Osteocyte (in vitro differentiated cells): Measurements from ENCODE around the gene SLC35C1. TPM values are rescaled to one million over a fixed set of nuclear protein-coding genes. Genes with fewer than 3 reads are reported as not detected.

Source experiments
- DNase-seq: peaks from one replicate; pipeline ENCODE4 v3.0.0; 2021; ENCODE audit warnings: mixed read lengths; ENCODE audit not compliant: unreplicated experiment; ENCODE audit errors: extremely low spot score
- H3K27ac Mint-ChIP-seq: one replicate; pipeline ENCODE4 v1.8.0; 2021; ENCODE audit warnings: mild to moderate bottlenecking, mixed read lengths; ENCODE audit not compliant: unreplicated experiment
- H3K27me3 Mint-ChIP-seq: one replicate; pipeline ENCODE4 v1.8.0; 2021; ENCODE audit warnings: mixed read lengths; ENCODE audit not compliant: unreplicated experiment
- H3K36me3 Mint-ChIP-seq: one replicate; pipeline ENCODE4 v1.8.0; 2021; ENCODE audit warnings: mixed read lengths; ENCODE audit not compliant: unreplicated experiment
- H3K4me1 Mint-ChIP-seq: one replicate; pipeline ENCODE4 v1.8.0; 2021; ENCODE audit warnings: mixed read lengths; ENCODE audit not compliant: unreplicated experiment
- H3K4me3 Mint-ChIP-seq: one replicate; pipeline ENCODE4 v1.8.0; 2021; ENCODE audit warnings: mild to moderate bottlenecking, moderate library complexity, mixed read lengths; ENCODE audit not compliant: unreplicated experiment
- H3K9me3 Mint-ChIP-seq: one replicate; pipeline ENCODE4 v1.8.0; 2021; ENCODE audit warnings: mixed read lengths; ENCODE audit not compliant: unreplicated experiment
- CTCF ChIP-seq: fragments of 200-600 bp; sonication (generic); IDR thresholded peaks from 2 replicates; pipeline ENCODE4 v1.5.0; 2021; ENCODE audit warnings: antibody characterized with exemption, mild to moderate bottlenecking, moderate library complexity
- total RNA-seq: library from RNA; stranded (reverse); gene quantifications from 2 replicates; pipeline ENCODE4 v1.2.1, GENCODE V29; 2021

Gene SLC35C1
- total RNA-seq, 1 donor from 2014 or later: 17.5 TPM

- H3K4me3 Mint-ChIP-seq: no peak overlapping the region
These were observed 24.0 kb downstream of the SLC35C1 start for GRCh38 chr11:45828996-45829395.

GRCh38 chr11:45830596-45830995 lies 25.6 kb downstream of the SLC35C1 start:
- peaks cover 56% of the 10 kb centered on the region for H3K27me3 Mint-ChIP-seq
- H3K4me3 Mint-ChIP-seq: no peak overlapping the region
- DNase-seq: no peak
- H3K36me3 Mint-ChIP-seq: no peaks in the 10 kb centered on the region
- no peaks in the 10 kb centered on the region for H3K4me1 Mint-ChIP-seq
- H3K27ac Mint-ChIP-seq: no peak overlapping the region
- no peaks in the 10 kb centered on the region for H3K9me3 Mint-ChIP-seq
- TF ChIP-seq CTCF: no peak

More at GRCh38 chr11:45828996-45829395, 24.0 kb downstream of the SLC35C1 start:
- Mint-ChIP-seq H3K4me1 (no peaks in the 10 kb centered on the region), H3K36me3 (no peaks in the 10 kb centered on the region), H3K9me3 (no peaks in the 10 kb centered on the region), H3K27ac (no peak overlapping the region), H3K27me3 (peaks cover 55% of the 10 kb centered on the region)
- no peak for DNase-seq
- TF ChIP-seq CTCF: no peak

- Mint-ChIP-seq H3K9me3 (no peaks in the 10 kb centered on the region), H3K4me3 (no peak overlapping the region), H3K27me3 (peaks cover 62% of the 10 kb centered on the region), H3K36me3 (no peaks in the 10 kb centered on the region), H3K27ac (no peak overlapping the region), H3K4me1 (no peaks in the 10 kb centered on the region)
- DNase-seq: no peak
- TF ChIP-seq CTCF: no peak
These were observed 28.0 kb downstream of the SLC35C1 start for GRCh38 chr11:45832811-45833441.

GRCh38 chr11:45833761-45834160 lies 28.8 kb downstream of the SLC35C1 start:
- H3K4me3 Mint-ChIP-seq: no peak overlapping the region
- no peak for DNase-seq
- H3K4me1 Mint-ChIP-seq: no peaks in the 10 kb centered on the region
- H3K9me3 Mint-ChIP-seq: no peaks in the 10 kb centered on the region
- H3K27ac Mint-ChIP-seq: no peak overlapping the region
- no peak for TF ChIP-seq CTCF
- no peaks in the 10 kb centered on the region for H3K36me3 Mint-ChIP-seq
- peaks cover 64% of the 10 kb centered on the region for H3K27me3 Mint-ChIP-seq

- no peak for DNase-seq
- no peaks in the 10 kb centered on the region for H3K4me1 Mint-ChIP-seq
- no peaks in the 10 kb centered on the region for H3K9me3 Mint-ChIP-seq
- H3K27ac Mint-ChIP-seq: no peak overlapping the region
- H3K4me3 Mint-ChIP-seq: no peak overlapping the region
- H3K36me3 Mint-ChIP-seq: no peaks in the 10 kb centered on the region
- TF ChIP-seq CTCF: no peak
- H3K27me3 Mint-ChIP-seq: peaks cover 59% of the 10 kb centered on the region
These were observed 29.4 kb downstream of the SLC35C1 start for GRCh38 chr11:45834298-45834756.
